HG03469 (cell line): ENCODE results near the gene RAD9B.
"Not testable (repeated sequence)": the region's sequence is repeated elsewhere in the genome, so short reads cannot be mapped to it uniquely, and the experiment has no call there.

ENCODE experiments used
- ATAC-seq: cut with Tn5 transposase; IDR thresholded peaks from one replicate; pipeline ENCODE4 v1.9.1; 2021; ENCODE audit warnings: mild to moderate bottlenecking, moderate library complexity, moderate number of reproducible peaks; ENCODE audit not compliant: unreplicated experiment

The RAD9B gene

GRCh38 chr12:110501752-110502738 is at the start of gene RAD9B, which contains the start of gene VPS29:
TSS of gene RAD9B (plus strand) at chr12:110502331. CDS start at chr12:110502338, 7 bp downstream.
TSS of gene VPS29 (minus strand) at chr12:110502111. CDS start at chr12:110502051, 60 bp downstream.
- peak; percentile 80 for ATAC-seq

GRCh38 chr12:110453569-110454296 is 48.4 kb upstream of the RAD9B start:
- ATAC-seq = no peak

- no peak for ATAC-seq
Observed at GRCh38 chr12:110458756-110459155, 43.4 kb upstream of the RAD9B start.

GRCh38 chr12:110461189-110461588 is 40.9 kb upstream of the RAD9B start:
- not testable (repeated sequence) for ATAC-seq

GRCh38 chr12:110465024-110465423 is 37.1 kb upstream of the RAD9B start:
- no peak for ATAC-seq

GRCh38 chr12:110465765-110466164 is 36.4 kb upstream of the RAD9B start:
- not testable (repeated sequence) for ATAC-seq

- no peak for ATAC-seq
Observed at GRCh38 chr12:110466791-110467190, 35.3 kb upstream of the RAD9B start.

GRCh38 chr12:110467847-110468213 is 34.3 kb upstream of the RAD9B start:
- ATAC-seq = no peak

GRCh38 chr12:110468214-110469048 is 33.7 kb upstream of the RAD9B start, which contains the start of the genes FAM216A and GPN3:
TSS of gene FAM216A (plus strand) at chr12:110468845. CDS start at chr12:110468876, 31 bp downstream.
TSS of gene GPN3 (minus strand) at chr12:110468257. CDS start at chr12:110468203, 54 bp downstream.
- peak; percentile 38 for ATAC-seq

- ATAC-seq = no peak
Observed at GRCh38 chr12:110475426-110475825, 26.7 kb upstream of the RAD9B start.

- no peak for ATAC-seq
Observed at GRCh38 chr12:110498984-110499706, 3.0 kb upstream of the RAD9B start.

- ATAC-seq = peak; percentile 1
Observed at GRCh38 chr12:110501399-110501751, 756 bp upstream of the RAD9B start.

- no peak for ATAC-seq
Observed at GRCh38 chr12:110503432-110503831, 1.3 kb downstream of the RAD9B start.

- no peak for ATAC-seq
Observed at GRCh38 chr12:110505332-110505731, 3.2 kb downstream of the RAD9B start.

GRCh38 chr12:110508071-110508586 is 6.0 kb downstream of the RAD9B start:
- ATAC-seq = no peak

- no peak for ATAC-seq
Observed at GRCh38 chr12:110513842-110514241, 11.7 kb downstream of the RAD9B start.

GRCh38 chr12:110514363-110514762 is 12.2 kb downstream of the RAD9B start:
- ATAC-seq = no peak

- ATAC-seq = no peak
Observed at GRCh38 chr12:110516995-110517394, 14.9 kb downstream of the RAD9B start.

- ATAC-seq = not testable (repeated sequence)
Observed at GRCh38 chr12:110518014-110518413, 15.9 kb downstream of the RAD9B start.
